GM18873 (cell line): ENCODE results near the gene GRAMD1B.

Source experiments
- ATAC-seq: cut with Tn5 transposase; IDR thresholded peaks from one replicate; pipeline ENCODE4 v1.9.1; 2021; ENCODE audit warnings: mild to moderate bottlenecking, moderate library complexity, moderate number of reproducible peaks; ENCODE audit not compliant: unreplicated experiment, low FRiP score

GRAMD1B gene

GRCh38 chr11:123659965-123660364 is 229.9 kb downstream of the GRAMD1B start:
- ATAC-seq = peak; percentile 85

GRCh38 chr11:123665306-123665705 is 235.2 kb downstream of the GRAMD1B start:
- no peak for ATAC-seq

GRCh38 chr11:123670081-123670480 is 240.0 kb downstream of the GRAMD1B start:
- ATAC-seq = no peak

GRCh38 chr11:123671534-123671933 is 241.5 kb downstream of the GRAMD1B start:
- ATAC-seq = no peak

- no peak for ATAC-seq
Observed at GRCh38 chr11:123672568-123672967, 242.5 kb downstream of the GRAMD1B start.

GRCh38 chr11:123674297-123674696 is 244.2 kb downstream of the GRAMD1B start:
- no peak for ATAC-seq
